HepG2 (cell line): ENCODE results near the gene KRTAP3-3. TPM values are rescaled to one million over a fixed set of nuclear protein-coding genes. Genes with fewer than 3 reads are reported as not detected.

Source experiments
- BRF2 ChIP-seq: sonication (generic); formaldehyde crosslinking; IDR thresholded peaks from 2 replicates; pipeline ENCODE4 v1.8.1; 2022; ENCODE audit warnings: mild to moderate bottlenecking, missing genetic modification reagents
- DDIT3 ChIP-seq: sonication (generic); formaldehyde crosslinking; IDR thresholded peaks from 2 replicates; pipeline ENCODE4 v1.4.0; 2020; ENCODE audit warnings: mild to moderate bottlenecking, missing genetic modification reagents
- FOXJ3 ChIP-seq: sonication (generic); formaldehyde crosslinking; IDR thresholded peaks from 2 replicates; pipeline ENCODE4 v1.4.0; 2020; ENCODE audit warnings: missing genetic modification reagents, mild to moderate bottlenecking, borderline replicate concordance
- HBP1 ChIP-seq: IDR thresholded peaks from 2 replicates; pipeline ENCODE4 v1.6.1; 2016; ENCODE audit warnings: low read depth, control low read depth
- IKZF1 ChIP-seq: fragments of 450-650 bp; IDR thresholded peaks from 2 replicates; pipeline ENCODE4 v1.7.1; 2016
- IKZF5 ChIP-seq: IDR thresholded peaks from 2 replicates; pipeline ENCODE4 v1.6.1; 2018; ENCODE audit warnings: missing genetic modification reagents, mild to moderate bottlenecking, missing compliant biosample characterization
- JARID2 ChIP-seq: sonication (generic); formaldehyde crosslinking; IDR thresholded peaks from 2 replicates; pipeline ENCODE4 v1.8.1; 2023; ENCODE audit warnings: missing genetic modification reagents, inconsistent platforms; ENCODE audit not compliant: insufficient replicate concordance
- NR0B2 ChIP-seq: sonication (generic); formaldehyde crosslinking; IDR thresholded peaks from 2 replicates; pipeline ENCODE4 v1.4.0; 2020; ENCODE audit warnings: mild to moderate bottlenecking, missing genetic modification reagents
- RBAK ChIP-seq: sonication (generic); formaldehyde crosslinking; IDR thresholded peaks from 2 replicates; pipeline ENCODE4 v1.5.1; 2020; ENCODE audit warnings: mild to moderate bottlenecking, missing genetic modification reagents
- SAP130 ChIP-seq: IDR thresholded peaks from 2 replicates; pipeline ENCODE4 v1.6.1; 2016; ENCODE audit warnings: low read depth
- SNRNP70 ChIP-seq: fragments of 200-400 bp; formaldehyde crosslinking; IDR thresholded peaks from 2 replicates; pipeline ENCODE4 v1.6.1; 2017; ENCODE audit warnings: mild to moderate bottlenecking, low read depth, low read length, moderate library complexity
- ZBTB25 ChIP-seq: IDR thresholded peaks from 2 replicates; pipeline ENCODE4 v1.6.1; 2018; ENCODE audit warnings: missing genetic modification reagents
- ZKSCAN5 ChIP-seq: sonication (generic); formaldehyde crosslinking; IDR thresholded peaks from 2 replicates; pipeline ENCODE4 v1.5.1; 2020; ENCODE audit warnings: mild to moderate bottlenecking, missing genetic modification reagents
- ZNF264 ChIP-seq: sonication (generic); formaldehyde crosslinking; IDR thresholded peaks from 2 replicates; pipeline ENCODE4 v1.4.0; 2020; ENCODE audit warnings: missing genetic modification reagents
- ZNF275 ChIP-seq: sonication (generic); formaldehyde crosslinking; IDR thresholded peaks from 2 replicates; pipeline ENCODE4 v1.8.0; 2022; ENCODE audit warnings: missing genetic modification reagents, mild to moderate bottlenecking, inconsistent platforms, borderline replicate concordance
- ZNF280D ChIP-seq: sonication (generic); formaldehyde crosslinking; IDR thresholded peaks from 2 replicates; pipeline ENCODE4 v1.5.1; 2020; ENCODE audit warnings: mild to moderate bottlenecking, missing genetic modification reagents
- ZNF354B ChIP-seq: sonication (generic); formaldehyde crosslinking; IDR thresholded peaks from 2 replicates; pipeline ENCODE4 v1.8.0; 2022; ENCODE audit warnings: mild to moderate bottlenecking, missing genetic modification reagents
- ZNF879 ChIP-seq: sonication (generic); formaldehyde crosslinking; IDR thresholded peaks from 2 replicates; pipeline ENCODE4 v1.8.1; 2023; ENCODE audit warnings: missing genetic modification reagents
- polyA plus RNA-seq, 8 experiments: library from polyadenylated mRNA; depleted of rRNA in 3 of 8; stranded (reverse) in 7 of 8; unstranded in 1 of 8; fragments of >200 nt; fragmentation: Illumina TruSeq in 4 of 8; extraction: Trizol in 4 of 8; gene quantifications; 2 replicates each; pipeline versions ENCODE4 v1.2.1 to v1.2.3, GENCODE V29; 2011 to 2016; ENCODE audit warnings: low read depth in 4 of 8, missing spikeins in 1 of 8, mixed read lengths in 1 of 8; ENCODE audit not compliant: insufficient read depth in 1 of 8
- total RNA-seq, 5 experiments: library from RNA; depleted of rRNA; stranded (reverse); fragments of >200 nt; fragmentation: Illumina TruSeq; extraction: Trizol; gene quantifications; 2 replicates each; pipeline ENCODE4 v1.2.3, GENCODE V29; 2016; ENCODE audit warnings: low read depth in 1 of 5

KRTAP3-3 gene
- total and polyA plus RNA-seq, 2 of the 13 experiments (the other 11 are each of a cell fraction or from before 2014, with no cell fraction given): not detected

- no peak for TF ChIP-seq DDIT3 (CRISPR knock-in tag)
- no peak for TF ChIP-seq ZNF879 (CRISPR knock-in tag)
- no peak for TF ChIP-seq NR0B2 (CRISPR knock-in tag)
- peak; percentile 91; the same call in 1 of the 2 replicates for TF ChIP-seq HBP1
- TF ChIP-seq IKZF1: no peak
- peak; percentile 60; the same call in 1 of the 2 replicates for TF ChIP-seq ZNF275 (CRISPR knock-in tag)
- TF ChIP-seq ZNF280D (CRISPR knock-in tag): peak; percentile 94
- no peak for TF ChIP-seq SNRNP70
- TF ChIP-seq ZNF354B (CRISPR knock-in tag): no peak
- TF ChIP-seq SAP130 (CRISPR knock-in tag): peak; percentile 96
- no peak for TF ChIP-seq ZKSCAN5 (CRISPR knock-in tag)
- peak; percentile 26; the same call in 1 of the 2 replicates for TF ChIP-seq RBAK (CRISPR knock-in tag)
- TF ChIP-seq ZNF264 (CRISPR knock-in tag): peak; percentile 78
- peak; percentile 96 for TF ChIP-seq ZBTB25 (CRISPR knock-in tag)
- TF ChIP-seq JARID2 (CRISPR knock-in tag): no peak
- TF ChIP-seq IKZF5 (CRISPR knock-in tag): peak; percentile 99
- TF ChIP-seq BRF2 (CRISPR knock-in tag): no peak
- TF ChIP-seq FOXJ3 (CRISPR knock-in tag): peak; percentile 97; the same call in 1 of the 2 replicates
Observed at GRCh38 chr17:40956401-40957254, 37.3 kb downstream of the KRTAP3-3 start (continued).
